8988T (cell line): ENCODE results near the gene LTV1.
"Not testable (repeated sequence)": the region's sequence is repeated elsewhere in the genome, so short reads cannot be mapped to it uniquely, and the experiment has no call there.

ENCODE experiments used
- DNase-seq: peaks from one replicate; pipeline ENCODE4 v3.0.0; 2011

The LTV1 gene

GRCh38 chr6:143842902-143843676 is at the start of gene LTV1:
Gene LTV1, plus strand, starts transcription at chr6:143843338. Its CDS starts 140 bp downstream, at chr6:143843478.
- peak; percentile 77 for DNase-seq

- DNase-seq, result not testable (repeated sequence)
These were observed 46.6 kb upstream of the LTV1 start for GRCh38 chr6:143796551-143796950.

GRCh38 chr6:143798487-143798886 is 44.7 kb upstream of the LTV1 start:
- DNase-seq, result not testable (repeated sequence)

GRCh38 chr6:143802833-143803565 is 40.1 kb upstream of the LTV1 start:
- DNase-seq, result no peak

GRCh38 chr6:143803769-143804568 is 39.2 kb upstream of the LTV1 start:
- no peak for DNase-seq

GRCh38 chr6:143804835-143805239 is 38.3 kb upstream of the LTV1 start:
- no peak for DNase-seq

- no peak for DNase-seq
These were observed 36.6 kb upstream of the LTV1 start for GRCh38 chr6:143806282-143807102.

- no peak for DNase-seq
These were observed 35.9 kb upstream of the LTV1 start for GRCh38 chr6:143807103-143807772.

GRCh38 chr6:143810745-143811144 is 32.4 kb upstream of the LTV1 start:
- no peak for DNase-seq

GRCh38 chr6:143811501-143812157 is 31.5 kb upstream of the LTV1 start:
- DNase-seq, result no peak

- no peak for DNase-seq
These were observed 25.5 kb upstream of the LTV1 start for GRCh38 chr6:143817621-143818020.

GRCh38 chr6:143821359-143821758 is 21.8 kb upstream of the LTV1 start:
- no peak for DNase-seq

GRCh38 chr6:143822584-143823024 is 20.5 kb upstream of the LTV1 start:
- no peak for DNase-seq

GRCh38 chr6:143823548-143823947 is 19.6 kb upstream of the LTV1 start:
- no peak for DNase-seq

GRCh38 chr6:143828572-143828971 is 14.6 kb upstream of the LTV1 start:
- no peak for DNase-seq

- DNase-seq, result no peak
These were observed 7.0 kb upstream of the LTV1 start for GRCh38 chr6:143836150-143836549.

- DNase-seq, result no peak
These were observed 4.7 kb upstream of the LTV1 start for GRCh38 chr6:143838395-143838794.

GRCh38 chr6:143839196-143839595 is 3.9 kb upstream of the LTV1 start:
- DNase-seq, result no peak

GRCh38 chr6:143840595-143841265 is 2.4 kb upstream of the LTV1 start:
- no peak for DNase-seq

GRCh38 chr6:143842461-143842901 is 657 bp upstream of the LTV1 start:
- DNase-seq, result no peak

GRCh38 chr6:143843677-143843999 is 500 bp downstream of the LTV1 start:
- DNase-seq, result no peak
